Subcutaneous adipose tissue (tissue), 4 donors: ENCODE results near the gene PUS7L. TPM values are rescaled to one million over a fixed set of nuclear protein-coding genes. Genes with fewer than 3 reads are reported as not detected.

Experiments
- total RNA-seq, 4 donors: library from RNA; depleted of rRNA; stranded (reverse); fragments of >200 nt; gene quantifications; one replicate each; pipeline ENCODE4 v1.1.0, GENCODE V29; 2016
- TF ChIP-seq, protein P1 (sequence below): fragments of 450-650 bp; IDR thresholded peaks from one replicate; pipeline ENCODE4 v1.5.1; 2016; ENCODE audit warnings: low read depth, mild to moderate bottlenecking, control low read depth, antibody characterized with exemption, moderate library complexity

The PUS7L gene
- total RNA-seq, 4 donors from 2014 or later: 7.9 to 13.0 (median 11.7) TPM

GRCh38 chr12:43795716-43796280, 37.2 kb upstream of the PUS7L start:
- TF ChIP-seq, protein P1, sequence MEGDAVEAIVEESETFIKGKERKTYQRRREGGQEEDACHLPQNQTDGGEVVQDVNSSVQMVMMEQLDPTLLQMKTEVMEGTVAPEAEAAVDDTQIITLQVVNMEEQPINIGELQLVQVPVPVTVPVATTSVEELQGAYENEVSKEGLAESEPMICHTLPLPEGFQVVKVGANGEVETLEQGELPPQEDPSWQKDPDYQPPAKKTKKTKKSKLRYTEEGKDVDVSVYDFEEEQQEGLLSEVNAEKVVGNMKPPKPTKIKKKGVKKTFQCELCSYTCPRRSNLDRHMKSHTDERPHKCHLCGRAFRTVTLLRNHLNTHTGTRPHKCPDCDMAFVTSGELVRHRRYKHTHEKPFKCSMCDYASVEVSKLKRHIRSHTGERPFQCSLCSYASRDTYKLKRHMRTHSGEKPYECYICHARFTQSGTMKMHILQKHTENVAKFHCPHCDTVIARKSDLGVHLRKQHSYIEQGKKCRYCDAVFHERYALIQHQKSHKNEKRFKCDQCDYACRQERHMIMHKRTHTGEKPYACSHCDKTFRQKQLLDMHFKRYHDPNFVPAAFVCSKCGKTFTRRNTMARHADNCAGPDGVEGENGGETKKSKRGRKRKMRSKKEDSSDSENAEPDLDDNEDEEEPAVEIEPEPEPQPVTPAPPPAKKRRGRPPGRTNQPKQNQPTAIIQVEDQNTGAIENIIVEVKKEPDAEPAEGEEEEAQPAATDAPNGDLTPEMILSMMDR: no peak

- TF ChIP-seq, protein P1: no peak
Observed at GRCh38 chr12:43789941-43790340, 31.4 kb upstream of the PUS7L start.

DNA sequence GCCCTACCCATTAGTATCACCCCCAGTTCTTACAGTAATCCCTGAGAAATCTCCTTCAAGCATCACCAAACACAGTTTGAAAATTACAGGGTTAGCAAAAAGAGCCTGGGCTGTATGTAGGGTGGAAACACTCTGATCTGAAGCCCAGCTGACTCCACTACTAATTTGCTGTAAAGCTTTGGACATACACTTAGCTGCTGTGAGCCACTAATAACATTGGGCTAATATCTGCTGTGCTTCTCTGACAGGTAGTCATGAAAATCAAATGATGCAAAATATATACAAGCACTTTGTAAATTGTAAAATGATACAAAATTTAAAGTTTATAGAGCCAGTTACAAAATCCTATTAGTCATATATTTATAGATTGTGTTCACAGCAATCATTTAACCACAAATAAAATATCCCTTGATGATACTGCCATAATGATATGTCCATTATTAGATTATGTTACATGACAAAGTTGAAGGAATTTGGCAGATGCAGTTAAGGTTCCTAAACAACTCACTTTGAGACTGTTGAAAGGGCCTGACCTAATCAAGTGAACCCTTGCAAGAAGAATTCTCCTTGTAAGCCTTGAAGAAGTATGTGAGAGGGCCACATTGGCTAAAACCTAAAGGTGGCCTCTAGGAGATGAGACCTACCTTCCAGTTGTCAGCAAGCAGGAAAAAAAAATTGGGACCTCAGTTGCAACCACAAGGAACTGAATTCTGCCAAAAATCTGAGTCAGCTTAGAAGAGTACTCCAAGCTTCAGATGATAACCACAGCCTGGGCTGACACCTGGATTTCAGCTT, 28.5 kb upstream of the PUS7L start:
- TF ChIP-seq, protein P1: no peak

DNA sequence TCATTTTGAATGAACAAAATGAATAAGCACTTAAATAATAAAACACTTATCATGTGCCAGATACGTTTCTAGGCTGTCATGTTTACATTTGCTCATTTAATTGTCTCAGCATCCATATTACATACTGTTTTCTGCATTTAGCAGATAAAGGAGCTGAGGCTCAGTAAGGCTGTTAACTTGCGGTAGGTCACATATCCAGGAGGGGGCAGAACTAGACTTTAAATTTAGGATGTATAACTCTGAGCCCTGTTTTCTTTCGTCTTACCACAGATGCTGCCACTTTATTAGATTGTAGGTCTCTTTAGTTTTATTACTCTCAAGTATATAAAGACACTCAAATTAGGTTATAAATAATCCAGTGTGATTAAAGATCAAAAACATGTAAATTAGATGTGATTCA, 17.9 kb upstream of the PUS7L start:
- TF ChIP-seq, protein P1: no peak

DNA sequence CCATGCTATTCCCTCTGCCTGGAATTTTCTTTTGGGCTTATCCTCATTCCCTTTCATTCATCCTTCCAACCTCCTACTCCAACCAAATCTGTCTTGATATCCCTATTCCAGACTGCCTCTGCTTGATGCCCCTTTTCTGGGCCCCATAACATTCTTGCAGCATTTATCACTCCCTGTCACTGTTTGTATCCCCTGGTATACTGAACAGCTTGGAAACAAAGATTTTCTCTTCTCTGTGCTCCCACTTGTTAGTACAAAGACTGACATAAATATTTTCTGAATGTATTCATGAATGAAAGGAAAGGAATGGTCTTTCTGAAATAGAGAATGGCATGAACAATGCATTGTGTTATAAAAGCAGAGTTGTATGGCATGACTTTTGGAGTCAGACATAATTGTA, 7.7 kb upstream of the PUS7L start:
- TF ChIP-seq, protein P1: no peak

DNA sequence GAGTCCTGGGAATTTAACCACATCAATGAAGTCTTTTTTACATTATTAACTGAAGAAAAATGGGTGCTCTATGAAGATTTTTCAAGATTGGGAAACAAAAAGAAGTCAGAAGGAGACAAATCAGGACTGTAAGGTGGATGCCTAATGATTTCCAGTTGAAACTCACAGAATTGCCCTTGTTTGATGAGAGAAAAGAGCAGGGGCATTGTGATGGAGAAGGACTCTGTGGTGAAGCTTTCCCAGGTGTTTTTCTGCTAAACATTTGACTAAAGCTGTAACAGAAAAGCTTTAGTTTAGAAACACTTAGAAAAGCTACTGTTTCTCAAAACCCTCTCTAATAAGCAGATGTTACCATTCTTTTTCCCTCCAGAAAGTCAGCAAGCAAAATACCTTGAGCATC, 5.9 kb upstream of the PUS7L start:
- TF ChIP-seq, protein P1: no peak

DNA sequence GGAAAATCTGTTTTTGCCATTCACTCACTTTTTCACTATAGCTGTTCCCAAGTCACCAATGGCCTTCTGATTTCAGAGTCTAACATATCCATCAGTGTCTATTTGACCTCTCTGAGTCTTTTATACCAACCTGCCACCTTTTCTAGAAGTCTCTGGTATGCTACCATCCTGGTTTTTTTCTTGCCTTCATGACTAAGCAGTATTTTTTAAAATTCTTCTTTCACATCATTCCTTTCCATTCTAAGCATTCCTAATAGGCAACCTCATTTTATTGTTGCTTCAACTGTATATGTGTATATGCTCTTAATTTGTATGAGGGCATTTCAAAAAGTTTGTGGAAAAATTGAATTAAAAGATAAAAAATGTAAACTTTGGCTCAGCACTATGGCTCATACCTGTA, 5.2 kb upstream of the PUS7L start:
- TF ChIP-seq, protein P1: no peak
